Transverse colon (tissue), 4 donors: ENCODE results near the gene CBX6. TPM values are rescaled to one million over a fixed set of nuclear protein-coding genes. Genes with fewer than 3 reads are reported as not detected.

ENCODE experiments used
- DNase-seq: peaks from one replicate; pipeline ENCODE4 v3.0.0-alpha.2; 2019
- H3K27ac ChIP-seq, 4 donors: fragments of 200-600 bp; sonication (generic); 2 replicates each; pipeline ENCODE4 v1.5.1; 2016 to 2018; ENCODE audit warnings: inconsistent platforms in 4 of 4
- H3K27me3 ChIP-seq: fragments of 200-600 bp; sonication (generic); 2 replicates; pipeline ENCODE4 v1.5.1; 2017; ENCODE audit warnings: inconsistent platforms
- H3K36me3 ChIP-seq, 4 donors: fragments of 200-600 bp; sonication (generic); 2 replicates each; pipeline ENCODE4 v1.5.1; 2017 to 2019; ENCODE audit warnings: inconsistent platforms in 4 of 4
- H3K4me1 ChIP-seq, 4 donors: fragments of 200-600 bp; sonication (generic); 2 replicates each; pipeline ENCODE4 v1.5.1; 2017 to 2020; ENCODE audit warnings: inconsistent platforms in 4 of 4
- H3K4me3 ChIP-seq, 4 donors: fragments of 200-600 bp; sonication (generic); 1 replicate in 1 of 4; 2 replicates in 3 of 4; pipeline versions ENCODE4 v1.5.1 to v1.6.1; 2017 to 2019; ENCODE audit warnings: inconsistent platforms in 4 of 4
- H3K9me3 ChIP-seq, 2 donors: fragments of 200-600 bp; sonication (generic); 2 replicates each; pipeline ENCODE4 v1.5.1; 2017 to 2019; ENCODE audit warnings: inconsistent platforms in 2 of 2
- EP300 ChIP-seq: sonication (generic); formaldehyde crosslinking; IDR thresholded peaks from one replicate; pipeline ENCODE4 v1.6.1; 2017; ENCODE audit warnings: antibody characterized with exemption, low read depth
- POLR2A ChIP-seq: fragments of 450-650 bp; IDR thresholded peaks from one replicate; pipeline ENCODE4 v1.6.1; 2016; ENCODE audit warnings: antibody characterized with exemption, mild to moderate bottlenecking, moderate library complexity
- POLR2AphosphoS5 ChIP-seq, 3 donors: sonication (generic); formaldehyde crosslinking; IDR thresholded peaks; one replicate each; pipeline ENCODE4 v1.6.1; 2016; ENCODE audit warnings: antibody characterized with exemption in 3 of 3
- WGBS, 2 donors: methylation state at CpG; one replicate each; pipeline ENCODE4 v1.1.5; 2018; ENCODE audit warnings: low coverage in 1 of 2; 5-methylcytosine and 5-hydroxymethylcytosine counted together
- in situ Hi-C, 4 donors: fragments of 200-750 bp; cut with MboI; loops; one replicate each; pipeline versions ENCODE4 v1.15.0 to v1.15.1; 2017; ENCODE audit warnings: low sequenced_read_pairs in 3 of 4, low pct_ligation_motif_present in 1 of 4, low pct_unique_long_range_greater_than_20kb in 1 of 4
- intact Hi-C: fragments of 100-400 bp; cut with DNase I; formaldehyde crosslinking; loops from one replicate; pipeline ENCODE4 v1.15.1; 2023; ENCODE audit warnings: low total_unique reads
- total RNA-seq, 4 donors: library from RNA; depleted of rRNA; stranded (reverse); fragments of >200 nt; gene quantifications; one replicate each; pipeline ENCODE4 v1.1.0, GENCODE V29; 2016
- TF ChIP-seq, protein P1 (sequence below), 5 experiments: fragments of 200-600 bp in 3 of 5; fragments of 450-650 bp in 2 of 5; sonication (generic) in 3 of 5; IDR thresholded peaks; 1 replicate in 2 of 5; 2 replicates in 3 of 5; pipeline ENCODE4 v1.5.1; 2016 to 2017; ENCODE audit warnings: antibody characterized with exemption in 5 of 5, inconsistent platforms in 3 of 5, mild to moderate bottlenecking in 2 of 5, moderate library complexity in 1 of 5

Gene CBX6
- total RNA-seq, 4 donors from 2014 or later, result 14.5 to 42.6 (median 22.1) TPM

DNA sequence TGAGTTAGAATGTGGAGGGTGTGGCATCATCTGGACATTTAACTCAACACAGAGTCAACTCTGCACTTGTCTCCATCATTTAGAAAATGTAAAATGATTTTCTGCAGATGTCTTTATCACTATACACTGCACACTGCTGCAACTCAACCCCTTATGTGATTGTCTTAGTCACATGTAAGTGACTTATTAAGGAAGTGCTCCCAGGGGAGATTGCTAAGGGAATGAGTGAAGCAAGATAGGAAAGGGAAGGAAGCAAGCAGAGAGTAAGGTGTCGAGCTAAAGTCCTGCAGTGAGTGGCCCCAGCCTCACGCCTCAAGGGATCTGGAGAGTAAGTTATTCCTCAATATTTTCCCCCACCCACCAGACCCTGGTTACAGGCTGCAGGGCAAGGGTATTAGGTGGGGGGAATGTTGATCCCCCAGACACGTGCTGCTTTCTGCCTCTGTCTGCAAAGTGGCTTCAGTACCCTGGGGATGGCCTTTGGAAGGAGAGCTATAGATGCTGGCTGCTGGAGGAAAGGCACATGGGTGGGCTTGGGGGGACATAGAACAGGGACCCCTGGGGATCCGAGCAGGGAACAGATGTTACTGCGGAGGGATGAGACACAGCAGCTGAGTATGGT is 7.2 kb upstream of the CBX6 start:
- Histone ChIP-seq H3K27ac (no peak overlapping the region), H3K27me3 (peaks cover 8% of the 10 kb centered on the region), H3K4me1 (peaks cover 11 to 24% (median 15%) of the 10 kb centered on the region in 4 donors), H3K9me3 (no peaks in the 10 kb centered on the region), H3K36me3 (no peaks in the 10 kb centered on the region), H3K4me3 (no peak overlapping the region)
- in situ Hi-C loops, result loop anchor here (10.0 kb wide), 2 partner anchors 126 to 246 kb away; no protein-coding TSS in a partner anchor
- WGBS, 2 donors, result 33 to 82% methylated on average over 1 to 5 of the region's 5 CpGs
- DNase-seq, result no peak
- intact Hi-C loops, result no loop called here
- no peak for TF ChIP-seq EP300
- TF ChIP-seq, protein P1, sequence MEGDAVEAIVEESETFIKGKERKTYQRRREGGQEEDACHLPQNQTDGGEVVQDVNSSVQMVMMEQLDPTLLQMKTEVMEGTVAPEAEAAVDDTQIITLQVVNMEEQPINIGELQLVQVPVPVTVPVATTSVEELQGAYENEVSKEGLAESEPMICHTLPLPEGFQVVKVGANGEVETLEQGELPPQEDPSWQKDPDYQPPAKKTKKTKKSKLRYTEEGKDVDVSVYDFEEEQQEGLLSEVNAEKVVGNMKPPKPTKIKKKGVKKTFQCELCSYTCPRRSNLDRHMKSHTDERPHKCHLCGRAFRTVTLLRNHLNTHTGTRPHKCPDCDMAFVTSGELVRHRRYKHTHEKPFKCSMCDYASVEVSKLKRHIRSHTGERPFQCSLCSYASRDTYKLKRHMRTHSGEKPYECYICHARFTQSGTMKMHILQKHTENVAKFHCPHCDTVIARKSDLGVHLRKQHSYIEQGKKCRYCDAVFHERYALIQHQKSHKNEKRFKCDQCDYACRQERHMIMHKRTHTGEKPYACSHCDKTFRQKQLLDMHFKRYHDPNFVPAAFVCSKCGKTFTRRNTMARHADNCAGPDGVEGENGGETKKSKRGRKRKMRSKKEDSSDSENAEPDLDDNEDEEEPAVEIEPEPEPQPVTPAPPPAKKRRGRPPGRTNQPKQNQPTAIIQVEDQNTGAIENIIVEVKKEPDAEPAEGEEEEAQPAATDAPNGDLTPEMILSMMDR (IDR thresholded peaks at IDR 0.05), result no peak
- no peak for TF ChIP-seq POLR2A
- TF ChIP-seq POLR2AphosphoS5 (IDR thresholded peaks at IDR 0.05), result no peak

DNA sequence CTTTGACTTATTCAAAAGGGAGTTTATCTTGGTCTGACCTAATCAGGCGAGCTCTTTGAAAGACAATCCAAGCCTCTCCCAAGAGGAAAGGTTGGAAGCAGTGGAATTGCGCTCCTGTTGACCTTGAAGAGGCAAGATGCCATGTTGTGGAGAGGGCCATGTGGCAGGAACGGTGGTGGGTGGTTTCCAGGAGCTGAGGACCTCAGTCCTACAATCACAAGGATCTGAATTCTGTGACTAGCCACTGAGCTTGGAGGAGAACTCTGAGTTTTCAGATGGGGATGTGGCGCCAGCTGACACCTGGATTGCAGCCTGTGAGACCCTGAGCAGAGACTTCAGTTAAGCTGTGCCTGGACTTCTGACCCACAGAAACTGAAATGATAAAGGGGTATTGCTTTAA is 6.0 kb upstream of the CBX6 start:
- H3K27ac ChIP-seq, result no peak overlapping the region
- peaks cover 20% of the 10 kb centered on the region for H3K27me3 ChIP-seq
- H3K9me3 ChIP-seq, result no peaks in the 10 kb centered on the region
- H3K4me3 ChIP-seq, result no peak overlapping the region
- WGBS, 2 donors, result 89 to 94% methylated on average over 3 to 4 of the region's 4 CpGs
- intact Hi-C loops (no loop called here), in situ Hi-C loops (loop anchor here (10.0 kb wide), 2 partner anchors 127 to 247 kb away; no protein-coding TSS in a partner anchor)
- H3K36me3 ChIP-seq, result no peaks in the 10 kb centered on the region
- peaks cover 11 to 27% (median 14%) of the 10 kb centered on the region in 4 donors for H3K4me1 ChIP-seq
- DNase-seq, result no peak
- TF ChIP-seq, protein P1 (IDR thresholded peaks at IDR 0.05), result no peak
- TF ChIP-seq EP300 (no peak), POLR2A (no peak), POLR2AphosphoS5 (IDR thresholded peaks at IDR 0.05) (no peak)

DNA sequence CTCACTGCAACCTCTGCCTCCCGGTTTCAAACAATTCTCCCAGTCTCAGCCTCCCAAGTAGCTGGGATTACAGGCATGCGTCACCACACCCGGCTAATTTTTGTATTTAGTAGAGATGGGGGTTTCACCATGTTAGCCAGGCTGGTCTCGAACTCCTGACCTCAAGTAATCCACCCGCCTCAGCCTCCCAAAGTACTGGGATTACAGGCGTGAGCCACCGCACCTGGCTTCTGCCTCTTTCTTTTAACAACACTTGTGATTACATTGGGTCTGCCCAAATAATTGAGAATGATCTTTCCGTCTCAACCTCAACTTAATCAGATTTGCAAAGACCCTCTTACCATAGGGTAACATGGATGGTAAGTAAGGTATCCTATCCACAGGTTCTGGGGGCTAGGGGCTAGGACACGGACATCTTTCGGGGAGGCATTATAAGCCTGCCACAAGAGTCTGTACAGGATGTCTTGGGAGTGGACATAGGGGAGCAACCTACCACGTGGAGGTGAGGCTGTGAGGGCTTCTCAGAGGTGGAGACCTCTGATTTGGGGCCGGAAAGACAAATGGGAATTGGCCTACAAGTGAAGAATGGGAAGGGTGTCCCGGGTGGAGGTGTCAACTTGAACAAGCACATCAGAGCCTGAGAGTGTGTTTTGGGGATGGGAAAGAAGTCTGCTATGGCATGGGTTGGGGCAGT is 2.7 kb upstream of the CBX6 start:
- in situ Hi-C loops, result loop anchor here (10.0 to 25.0 kb wide), 3 partner anchors 130 to 250 kb away; no protein-coding TSS in a partner anchor
- intact Hi-C loops, result no loop called here
- TF ChIP-seq POLR2A (no peak), POLR2AphosphoS5 (IDR thresholded peaks at IDR 0.05) (no peak), EP300 (no peak)
- TF ChIP-seq, protein P1 (IDR thresholded peaks at IDR 0.05), result no peak
- Histone ChIP-seq H3K4me3 (no peak overlapping the region), H3K27me3 (peaks cover 36% of the 10 kb centered on the region), H3K9me3 (no peaks in the 10 kb centered on the region), H3K36me3 (no peaks in the 10 kb centered on the region), H3K4me1 (peaks cover 5 to 30% (median 16%) of the 10 kb centered on the region in 4 donors), H3K27ac (no peak overlapping the region)
- no peak for DNase-seq
- WGBS, 2 donors, result 81 to 82% methylated on average over 10 to 13 of the region's 13 CpGs
